Activated naive CD4-positive, alpha-beta T cell treated with anti-CD3 and anti-CD28 coated beads for 36 hours (primary cell): ENCODE data around the gene TXNRD1. TPM values are rescaled to one million over a fixed set of nuclear protein-coding genes. Genes with fewer than 3 reads are reported as not detected.
"Not testable (repeated sequence)": the region's sequence is repeated elsewhere in the genome, so short reads cannot be mapped to it uniquely, and the experiment has no call there.

ENCODE experiments used
- CTCF ChIA-PET: fragments of 350-600 bp; sonication (Branson Sonifier 250); formaldehyde crosslinking; loops from one replicate; lab custom pipeline; 2021; ENCODE audit warnings: antibody characterized with exemption; lab: Charles Lee
- DNase-seq: peaks from one replicate; pipeline ENCODE4 v3.0.0-alpha.2; 2020
- H3K27ac Mint-ChIP-seq: one replicate; pipeline ENCODE4 v1.8.0; 2021; ENCODE audit warnings: mild to moderate bottlenecking, mixed read lengths
- H3K27me3 Mint-ChIP-seq: one replicate; pipeline ENCODE4 v1.8.0; 2021; ENCODE audit warnings: low read depth, mixed read lengths
- H3K36me3 Mint-ChIP-seq: one replicate; pipeline ENCODE4 v1.8.0; 2021; ENCODE audit warnings: low read depth, mixed read lengths
- H3K4me1 Mint-ChIP-seq: one replicate; pipeline ENCODE4 v1.8.0; 2021; ENCODE audit warnings: low read depth, mixed read lengths
- H3K4me3 Mint-ChIP-seq: one replicate; pipeline ENCODE4 v1.8.0; 2021; ENCODE audit warnings: mild to moderate bottlenecking, moderate library complexity, mixed read lengths
- H3K9me3 Mint-ChIP-seq: one replicate; pipeline ENCODE4 v1.8.0; 2021; ENCODE audit warnings: mixed read lengths
- intact Hi-C: fragments of 100-400 bp; cut with micrococcal nuclease; formaldehyde crosslinking; loops from one replicate; pipeline ENCODE4 v1.15.1; 2023
- total RNA-seq, 2 experiments: library from RNA; stranded (reverse); gene quantifications; one replicate each; pipeline ENCODE4 v1.2.3, GENCODE V29; 2021

TXNRD1 gene
- total RNA-seq, 2 experiments from 2014 or later = 86.0 to 86.9 TPM

DNA sequence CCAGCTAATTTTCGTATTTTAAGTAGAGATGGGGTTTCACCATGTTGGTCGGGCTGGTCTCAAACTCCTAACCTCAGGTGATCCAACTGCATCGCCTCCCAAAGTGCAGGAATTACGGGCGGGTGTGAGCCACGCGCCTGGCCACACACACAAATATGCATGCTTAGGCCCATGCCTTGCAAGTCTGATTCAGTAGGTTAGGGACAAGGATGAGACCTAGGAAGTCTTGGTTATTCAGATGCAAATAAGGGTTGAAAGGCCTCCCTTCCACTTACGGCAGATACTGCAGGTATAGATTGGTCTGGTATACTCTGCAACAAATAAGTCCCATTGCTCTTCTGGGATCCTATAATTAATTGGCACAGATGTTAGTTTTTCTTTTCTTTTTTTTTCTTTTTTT lies 32.9 kb downstream of the TXNRD1 start:
- CTCF ChIA-PET = no interaction called here
- no peak overlapping the region for H3K27ac Mint-ChIP-seq
- no peak for DNase-seq
- intact Hi-C loops = no loop called here
- H3K4me3 Mint-ChIP-seq = no peak overlapping the region
- H3K27me3 Mint-ChIP-seq = no peaks in the 10 kb centered on the region
- no peaks in the 10 kb centered on the region for H3K4me1 Mint-ChIP-seq
- no peaks in the 10 kb centered on the region for H3K36me3 Mint-ChIP-seq
- no peaks in the 10 kb centered on the region for H3K9me3 Mint-ChIP-seq

DNA sequence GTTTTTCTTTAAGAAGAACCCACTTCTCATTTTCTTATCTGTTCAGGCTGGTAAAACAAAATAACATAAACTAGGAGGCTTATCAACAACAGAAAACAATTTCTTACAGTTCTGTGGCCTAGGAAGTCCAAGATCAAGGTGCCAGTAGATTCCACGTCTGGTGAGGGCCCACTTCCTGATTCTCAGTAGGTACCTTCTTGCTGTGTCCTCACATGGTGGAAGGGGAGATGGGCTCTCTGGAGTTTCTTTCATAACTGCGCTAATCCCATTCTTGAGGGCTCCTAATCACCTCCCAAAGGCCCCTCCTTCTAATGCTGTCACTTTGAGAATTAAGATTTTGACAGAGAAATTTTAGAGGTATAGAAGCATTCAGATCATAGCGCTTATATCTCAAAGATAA lies 33.4 kb downstream of the TXNRD1 start:
- DNase-seq = no peak
- Mint-ChIP-seq H3K36me3 (no peaks in the 10 kb centered on the region), H3K27ac (no peak overlapping the region), H3K9me3 (no peaks in the 10 kb centered on the region), H3K4me3 (no peak overlapping the region), H3K4me1 (no peaks in the 10 kb centered on the region), H3K27me3 (no peaks in the 10 kb centered on the region)
- CTCF ChIA-PET = no interaction called here
- intact Hi-C loops = no loop called here

DNA sequence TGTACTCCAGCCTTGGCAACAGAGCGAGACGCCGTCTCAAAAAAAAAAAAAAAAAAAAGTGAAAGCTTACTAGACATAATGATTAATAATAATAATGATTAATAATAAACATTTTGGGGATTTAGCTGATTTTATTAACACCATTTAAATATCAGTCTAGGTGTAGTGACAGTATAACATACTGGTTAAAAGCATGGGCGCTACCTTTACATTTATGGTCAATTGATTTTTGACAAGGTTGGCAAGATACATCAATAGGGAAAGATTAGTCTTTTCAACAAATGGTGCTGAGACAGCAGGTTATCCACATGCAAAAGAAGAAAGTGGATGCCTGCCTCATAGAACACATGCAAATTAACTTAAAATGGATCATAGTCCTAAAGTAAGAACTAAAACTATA lies 34.3 kb downstream of the TXNRD1 start:
- H3K27me3 Mint-ChIP-seq = no peaks in the 10 kb centered on the region
- CTCF ChIA-PET = no interaction called here
- no peak for DNase-seq
- intact Hi-C loops = no loop called here
- no peak overlapping the region for H3K4me3 Mint-ChIP-seq
- no peaks in the 10 kb centered on the region for H3K9me3 Mint-ChIP-seq
- no peak overlapping the region for H3K27ac Mint-ChIP-seq
- H3K4me1 Mint-ChIP-seq = no peaks in the 10 kb centered on the region
- no peaks in the 10 kb centered on the region for H3K36me3 Mint-ChIP-seq

DNA sequence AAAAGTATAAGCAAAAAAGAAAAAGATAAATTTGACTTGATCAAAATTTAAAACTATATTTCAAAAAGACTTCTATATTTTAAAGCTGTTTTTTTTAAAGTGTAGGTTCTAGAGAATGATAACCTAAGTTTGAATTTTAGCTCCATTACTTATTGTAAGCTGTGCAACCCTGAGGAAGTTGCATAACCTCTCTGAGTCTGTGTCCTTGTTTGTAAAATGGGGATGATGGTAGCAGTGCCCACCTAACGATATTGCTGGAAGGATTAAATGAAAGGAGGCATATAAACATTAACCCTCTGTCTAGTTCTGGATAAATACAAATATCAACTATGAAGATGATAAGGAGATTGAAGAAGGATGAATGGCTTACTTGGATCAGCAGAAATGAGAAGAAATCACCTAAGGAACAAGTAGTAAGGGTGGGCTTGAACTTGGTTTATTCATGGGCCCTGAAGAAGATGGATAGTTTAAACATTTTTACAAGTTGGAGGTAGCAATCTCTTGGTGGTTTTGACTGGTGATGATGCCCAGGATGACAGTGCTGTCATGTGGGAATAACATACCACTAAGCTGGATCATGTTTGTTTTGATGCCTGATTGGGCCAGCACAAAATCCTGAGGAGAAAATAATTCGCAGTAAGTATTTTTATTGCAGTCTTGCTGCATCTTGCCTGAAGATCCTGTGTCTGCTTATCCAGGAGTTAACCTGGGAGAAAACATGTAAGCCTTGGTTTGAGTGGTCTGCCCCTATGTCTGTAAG lies 35.0 kb downstream of the TXNRD1 start:
- Mint-ChIP-seq H3K9me3 (no peaks in the 10 kb centered on the region), H3K4me1 (no peaks in the 10 kb centered on the region), H3K27ac (no peak overlapping the region), H3K4me3 (no peak overlapping the region), H3K36me3 (no peaks in the 10 kb centered on the region), H3K27me3 (no peaks in the 10 kb centered on the region)
- DNase-seq = no peak
- intact Hi-C loops = no loop called here
- CTCF ChIA-PET = no interaction called here

DNA sequence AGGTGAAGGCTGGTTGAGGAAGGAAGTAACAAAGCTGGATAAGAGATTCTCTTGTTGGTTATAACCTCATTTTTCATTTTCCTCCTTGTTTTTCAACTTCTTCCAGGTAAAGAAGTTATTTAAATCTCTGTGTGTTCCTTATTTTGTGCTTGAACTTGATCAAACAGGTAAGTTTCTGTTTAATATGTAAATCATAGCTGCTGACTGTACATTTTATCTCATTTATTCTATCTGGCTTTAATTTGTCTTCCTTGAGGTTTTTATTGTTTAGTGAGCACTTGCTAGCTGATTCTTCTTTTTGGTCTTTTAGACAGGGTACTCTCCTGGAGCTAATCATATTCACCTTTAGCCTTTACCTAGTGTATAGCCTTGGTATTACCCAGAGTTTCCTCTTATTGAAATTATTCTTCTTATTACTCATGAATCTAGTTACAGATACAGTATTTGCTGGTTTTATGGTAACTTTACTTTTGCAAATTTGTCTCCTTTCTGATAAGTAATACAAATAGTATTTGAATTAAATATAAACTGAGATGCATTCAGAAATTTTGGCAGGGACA lies 42.4 kb downstream of the TXNRD1 start:
- intact Hi-C loops = no loop called here
- Mint-ChIP-seq H3K9me3 (no peaks in the 10 kb centered on the region), H3K4me3 (no peak overlapping the region), H3K27ac (no peak overlapping the region), H3K36me3 (no peaks in the 10 kb centered on the region), H3K27me3 (no peaks in the 10 kb centered on the region), H3K4me1 (no peaks in the 10 kb centered on the region)
- CTCF ChIA-PET = interaction anchor here (0.6 to 1.4 kb wide), 4 partner anchors 11 to 643 kb away, joined by 4 to 5 read pairs (median 4); no protein-coding TSS in a partner anchor
- no peak for DNase-seq

DNA sequence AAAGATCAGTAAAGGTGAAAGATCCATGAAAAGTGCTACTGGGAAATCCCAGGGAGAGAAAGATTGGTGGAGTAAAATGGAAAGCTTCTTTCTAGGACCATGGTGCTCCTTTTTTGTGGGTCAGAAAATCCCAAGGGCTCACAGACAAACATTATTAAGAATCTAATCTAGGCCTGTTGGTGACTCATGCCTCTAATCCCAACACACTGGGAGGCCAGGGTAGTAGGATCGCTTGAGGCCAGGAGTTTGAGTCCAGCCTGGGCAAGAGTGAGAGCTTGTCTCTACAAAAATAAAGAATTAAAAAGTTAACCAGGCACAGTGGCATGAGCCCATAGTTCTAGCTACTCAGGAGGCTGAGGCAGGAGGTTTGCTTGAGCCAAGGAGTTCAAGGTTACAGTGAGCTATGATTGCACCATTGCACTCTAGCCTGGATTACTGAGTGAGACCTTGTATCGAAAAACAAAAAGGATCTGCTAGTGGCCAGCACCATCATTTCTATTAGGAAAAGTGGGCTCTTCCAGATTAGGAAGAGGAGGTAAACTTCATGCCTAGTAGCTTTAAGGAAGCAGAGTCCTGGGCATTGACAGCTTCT lies 43.0 kb downstream of the TXNRD1 start:
- H3K9me3 Mint-ChIP-seq = no peaks in the 10 kb centered on the region
- no peaks in the 10 kb centered on the region for H3K36me3 Mint-ChIP-seq
- no peaks in the 10 kb centered on the region for H3K27me3 Mint-ChIP-seq
- intact Hi-C loops = no loop called here
- CTCF ChIA-PET = interaction anchor here (0.6 to 1.4 kb wide), 5 partner anchors 10 to 643 kb away, joined by 3 to 5 read pairs (median 4); no protein-coding TSS in a partner anchor
- no peak overlapping the region for H3K27ac Mint-ChIP-seq
- no peaks in the 10 kb centered on the region for H3K4me1 Mint-ChIP-seq
- no peak overlapping the region for H3K4me3 Mint-ChIP-seq
- DNase-seq = no peak

DNA sequence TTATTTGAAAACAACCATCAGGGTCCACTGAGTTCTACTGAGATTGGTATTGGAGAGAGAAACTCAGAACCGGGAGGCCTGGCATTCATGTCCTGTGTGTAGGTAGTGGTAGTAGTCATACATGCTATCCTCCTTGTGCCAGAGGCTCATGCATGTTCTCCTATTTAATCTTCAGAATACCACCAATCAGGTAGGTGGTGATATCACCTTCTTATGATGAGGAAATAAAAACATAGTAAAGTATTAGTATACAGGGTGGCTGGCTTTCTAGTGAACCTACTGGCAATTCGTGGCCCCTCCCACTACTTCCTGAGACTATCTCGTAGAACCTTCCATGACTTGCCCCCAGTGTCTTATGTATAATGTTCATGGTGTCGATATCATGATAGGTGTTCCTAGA lies 47.4 kb downstream of the TXNRD1 start:
- H3K9me3 Mint-ChIP-seq = no peaks in the 10 kb centered on the region

DNA sequence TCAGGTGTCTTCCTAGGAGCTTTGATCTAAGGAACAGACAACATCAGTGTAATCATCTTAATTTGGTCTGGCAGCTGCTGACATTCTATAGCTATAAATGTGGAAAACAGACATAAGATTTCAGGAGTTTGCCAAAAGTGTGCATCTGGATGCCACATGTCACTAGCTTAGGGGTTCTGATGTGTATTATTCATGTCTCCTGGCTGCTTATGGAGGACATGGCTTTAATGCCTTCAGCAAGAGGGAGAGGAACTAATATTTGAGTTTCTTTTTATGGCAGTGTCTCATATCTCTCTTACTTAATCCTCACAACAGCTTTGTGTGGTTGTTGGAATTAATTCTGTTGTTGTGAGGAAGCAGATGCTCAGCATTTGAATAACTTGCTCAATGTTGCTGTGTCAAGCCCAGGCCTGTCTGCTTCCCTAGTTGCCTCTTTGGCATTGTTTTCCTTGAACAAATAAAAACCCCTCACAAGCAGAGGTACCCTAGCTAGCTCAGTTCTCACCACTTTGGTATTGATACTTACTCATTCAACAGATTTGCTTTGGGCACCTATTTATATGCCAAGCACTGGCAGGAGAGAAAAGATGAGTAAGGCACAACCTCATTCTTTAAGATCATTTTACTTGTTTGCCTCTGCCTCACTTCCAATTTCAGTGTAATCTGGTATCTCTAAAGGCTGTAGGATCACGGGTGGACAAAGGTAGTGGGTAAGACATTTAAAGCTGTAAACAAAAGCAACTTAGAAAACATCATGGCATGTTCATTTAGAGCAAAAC lies 48.2 kb downstream of the TXNRD1 start:
- intact Hi-C loops = no loop called here
- Mint-ChIP-seq H3K27ac (no peak overlapping the region), H3K4me1 (no peaks in the 10 kb centered on the region), H3K9me3 (no peaks in the 10 kb centered on the region), H3K27me3 (no peaks in the 10 kb centered on the region), H3K4me3 (no peak overlapping the region), H3K36me3 (no peaks in the 10 kb centered on the region)
- no peak for DNase-seq
- CTCF ChIA-PET = no interaction called here

More for the DNA sequence above, 47.4 kb downstream of the TXNRD1 start:
- DNase-seq = no peak
- Mint-ChIP-seq H3K27me3 (no peaks in the 10 kb centered on the region), H3K36me3 (no peaks in the 10 kb centered on the region), H3K4me1 (no peaks in the 10 kb centered on the region), H3K27ac (no peak overlapping the region), H3K4me3 (no peak overlapping the region)
- CTCF ChIA-PET = no interaction called here
- intact Hi-C loops = no loop called here

DNA sequence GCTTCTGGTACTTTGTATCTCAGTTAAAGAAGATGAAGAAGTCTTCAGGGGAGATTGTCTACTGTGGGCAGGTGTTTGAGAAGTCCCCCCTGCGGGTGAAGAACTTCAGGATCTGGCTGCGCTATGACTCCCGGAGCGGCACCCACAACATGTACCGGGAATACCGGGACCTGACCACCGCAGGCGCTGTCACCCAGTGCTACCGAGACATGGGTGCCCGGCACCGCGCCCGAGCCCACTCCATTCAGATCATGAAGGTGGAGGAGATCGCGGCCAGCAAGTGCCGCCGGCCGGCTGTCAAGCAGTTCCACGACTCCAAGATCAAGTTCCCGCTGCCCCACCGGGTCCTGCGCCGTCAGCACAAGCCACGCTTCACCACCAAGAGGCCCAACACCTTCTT lies 49.9 kb downstream of the TXNRD1 start:
- H3K4me3 Mint-ChIP-seq, CTCF ChIA-PET, H3K27me3 Mint-ChIP-seq, H3K9me3 Mint-ChIP-seq, H3K4me1 Mint-ChIP-seq, DNase-seq, H3K27ac Mint-ChIP-seq, H3K36me3 Mint-ChIP-seq, intact Hi-C loops: not testable (repeated sequence)

DNA sequence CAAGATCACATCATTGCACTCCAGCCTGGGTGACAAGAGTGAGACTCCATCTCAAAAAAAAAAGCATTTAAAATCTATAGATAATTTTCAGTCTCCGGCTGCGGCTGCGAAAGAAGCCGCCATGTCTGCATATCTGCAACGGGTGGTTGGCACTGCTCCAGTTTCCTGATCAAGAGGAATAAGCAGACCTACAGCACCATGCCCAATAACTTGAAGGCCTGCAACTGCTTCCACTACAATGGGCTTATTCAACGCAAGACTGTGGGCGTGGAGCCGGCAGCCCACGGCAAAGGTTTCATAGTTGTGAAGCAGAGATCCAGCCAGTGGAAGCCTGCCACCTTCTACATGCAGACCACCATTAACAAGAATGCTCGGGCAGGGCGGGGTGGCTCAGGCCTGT lies 57.4 kb downstream of the TXNRD1 start:
- Mint-ChIP-seq H3K36me3 (no peaks in the 10 kb centered on the region), H3K9me3 (no peaks in the 10 kb centered on the region), H3K4me1 (peaks cover 7% of the 10 kb centered on the region), H3K4me3 (no peak overlapping the region), H3K27me3 (no peaks in the 10 kb centered on the region), H3K27ac (no peak overlapping the region)
- no peak for DNase-seq
- CTCF ChIA-PET = no interaction called here
- intact Hi-C loops = no loop called here

DNA sequence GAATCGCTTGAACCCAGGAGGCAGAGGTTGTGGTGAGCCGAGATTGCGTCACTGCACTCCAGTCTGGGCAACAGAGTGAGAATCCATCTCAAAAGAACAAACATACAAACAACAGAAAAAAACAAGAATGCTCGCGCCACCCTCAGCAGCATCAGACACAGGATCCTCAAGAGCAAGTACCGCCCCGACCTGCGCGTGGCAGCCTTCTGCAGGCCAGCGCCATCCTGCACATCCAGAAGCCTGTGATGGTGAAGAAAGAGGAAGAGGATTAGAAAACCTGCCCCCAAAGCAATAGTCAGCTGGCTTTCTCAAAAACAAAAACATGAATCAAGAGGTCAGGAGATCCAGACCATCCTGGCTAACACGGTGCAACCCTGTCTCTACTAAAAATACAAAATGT lies 57.9 kb downstream of the TXNRD1 start:
- Mint-ChIP-seq H3K9me3 (no peaks in the 10 kb centered on the region), H3K27me3 (no peaks in the 10 kb centered on the region), H3K27ac (no peak overlapping the region), H3K36me3 (no peaks in the 10 kb centered on the region), H3K4me3 (no peak overlapping the region), H3K4me1 (peaks cover 7% of the 10 kb centered on the region)
- intact Hi-C loops = no loop called here
- CTCF ChIA-PET = no interaction called here
- no peak for DNase-seq

DNA sequence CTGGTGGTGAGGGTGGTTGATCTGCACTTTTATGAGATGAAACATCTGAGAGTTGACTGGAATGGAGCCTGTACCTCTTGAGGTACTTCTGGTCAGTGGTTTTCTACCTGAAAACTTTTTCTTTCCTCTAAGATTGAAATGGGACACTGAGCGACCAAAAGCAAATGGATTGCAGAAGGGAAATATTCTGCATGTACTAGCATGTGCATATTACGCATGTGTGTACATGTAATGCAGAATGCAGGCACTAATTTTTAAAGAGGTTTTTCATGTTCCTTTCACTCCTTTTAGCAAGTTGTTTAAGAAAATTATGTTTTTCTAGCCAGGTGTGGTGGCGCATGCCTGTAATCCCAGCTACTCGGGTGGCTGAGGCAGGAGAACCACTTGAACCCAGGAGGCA lies 59.2 kb downstream of the TXNRD1 start:
- Mint-ChIP-seq H3K27ac (no peak overlapping the region), H3K27me3 (no peaks in the 10 kb centered on the region), H3K9me3 (no peaks in the 10 kb centered on the region), H3K4me1 (peaks cover 7% of the 10 kb centered on the region), H3K36me3 (no peaks in the 10 kb centered on the region), H3K4me3 (no peak overlapping the region)
- intact Hi-C loops = no loop called here
- CTCF ChIA-PET = no interaction called here
- DNase-seq = no peak
